C4-2B (cell line): ENCODE results near the gene NHERF1.

Source experiments
- H3K27ac ChIP-seq: fragments of 450-650 bp; 2 replicates; pipeline ENCODE4 v1.5.1; 2017
- ZFX ChIP-seq: fragments of 450-650 bp; IDR thresholded peaks from 2 replicates; pipeline ENCODE4 v1.6.1; 2017
- TF ChIP-seq, protein P1 (sequence below): fragments of 450-650 bp; conservative IDR thresholded peaks from 2 replicates; pipeline ENCODE4 v1.5.1; 2017; ENCODE audit warnings: mild to moderate bottlenecking

Gene NHERF1

DNA sequence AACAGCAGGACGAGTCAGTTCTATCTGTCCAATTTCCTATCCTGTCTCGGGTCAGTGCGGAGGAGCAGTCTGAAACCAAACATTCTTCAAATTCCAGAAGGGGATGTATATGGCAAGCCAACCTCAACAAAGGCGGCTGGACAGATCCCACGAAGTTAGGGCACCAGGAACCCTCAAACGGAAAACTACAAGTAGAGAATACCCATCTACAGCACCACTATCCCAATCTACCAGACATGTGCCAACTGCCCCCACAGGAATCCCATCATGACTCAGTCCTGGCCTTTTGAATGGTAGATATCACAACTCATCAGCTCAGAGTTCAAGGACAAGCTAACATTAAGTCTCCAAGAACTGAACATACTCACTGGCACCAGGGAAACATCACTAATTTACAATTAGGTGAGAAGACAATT, 25.5 kb downstream of the NHERF1 start:
- TF ChIP-seq ZFX, result no peak
- TF ChIP-seq, protein P1, sequence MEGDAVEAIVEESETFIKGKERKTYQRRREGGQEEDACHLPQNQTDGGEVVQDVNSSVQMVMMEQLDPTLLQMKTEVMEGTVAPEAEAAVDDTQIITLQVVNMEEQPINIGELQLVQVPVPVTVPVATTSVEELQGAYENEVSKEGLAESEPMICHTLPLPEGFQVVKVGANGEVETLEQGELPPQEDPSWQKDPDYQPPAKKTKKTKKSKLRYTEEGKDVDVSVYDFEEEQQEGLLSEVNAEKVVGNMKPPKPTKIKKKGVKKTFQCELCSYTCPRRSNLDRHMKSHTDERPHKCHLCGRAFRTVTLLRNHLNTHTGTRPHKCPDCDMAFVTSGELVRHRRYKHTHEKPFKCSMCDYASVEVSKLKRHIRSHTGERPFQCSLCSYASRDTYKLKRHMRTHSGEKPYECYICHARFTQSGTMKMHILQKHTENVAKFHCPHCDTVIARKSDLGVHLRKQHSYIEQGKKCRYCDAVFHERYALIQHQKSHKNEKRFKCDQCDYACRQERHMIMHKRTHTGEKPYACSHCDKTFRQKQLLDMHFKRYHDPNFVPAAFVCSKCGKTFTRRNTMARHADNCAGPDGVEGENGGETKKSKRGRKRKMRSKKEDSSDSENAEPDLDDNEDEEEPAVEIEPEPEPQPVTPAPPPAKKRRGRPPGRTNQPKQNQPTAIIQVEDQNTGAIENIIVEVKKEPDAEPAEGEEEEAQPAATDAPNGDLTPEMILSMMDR, result no peak
- no peak overlapping the region for H3K27ac ChIP-seq

DNA sequence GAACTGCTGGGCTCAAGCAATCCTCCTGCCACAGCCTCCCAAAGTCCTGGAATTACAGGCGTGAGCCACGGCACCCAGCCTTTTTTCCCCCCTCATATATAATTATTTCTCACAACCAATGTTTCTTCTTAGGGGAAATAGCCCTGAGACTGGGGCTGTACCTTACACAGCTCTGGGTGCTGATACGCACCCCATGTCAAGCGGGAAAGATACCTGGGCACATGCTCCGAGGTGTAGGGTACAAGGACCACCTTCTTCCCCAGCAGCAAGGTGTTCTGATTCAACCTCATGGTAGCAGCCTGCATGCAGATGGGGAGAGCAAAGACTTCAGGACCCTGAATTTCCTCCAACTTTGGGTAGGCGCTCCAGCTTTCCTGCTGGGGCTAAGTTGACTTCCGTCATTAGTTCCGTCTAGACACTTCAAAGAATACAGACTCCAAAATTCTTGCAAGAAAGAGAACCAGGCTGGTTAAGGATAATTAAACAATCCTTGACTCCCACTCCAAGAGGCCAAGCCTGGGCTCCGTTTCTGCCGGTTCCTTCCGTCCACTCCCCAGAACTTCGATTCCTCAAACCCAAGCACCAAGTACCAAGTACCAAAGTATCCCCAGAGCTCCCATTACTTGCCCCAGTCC, 27.1 kb downstream of the NHERF1 start:
- TF ChIP-seq, protein P1, result no peak
- TF ChIP-seq ZFX, result no peak
- H3K27ac ChIP-seq, result peak overlapping the region; percentile 83

DNA sequence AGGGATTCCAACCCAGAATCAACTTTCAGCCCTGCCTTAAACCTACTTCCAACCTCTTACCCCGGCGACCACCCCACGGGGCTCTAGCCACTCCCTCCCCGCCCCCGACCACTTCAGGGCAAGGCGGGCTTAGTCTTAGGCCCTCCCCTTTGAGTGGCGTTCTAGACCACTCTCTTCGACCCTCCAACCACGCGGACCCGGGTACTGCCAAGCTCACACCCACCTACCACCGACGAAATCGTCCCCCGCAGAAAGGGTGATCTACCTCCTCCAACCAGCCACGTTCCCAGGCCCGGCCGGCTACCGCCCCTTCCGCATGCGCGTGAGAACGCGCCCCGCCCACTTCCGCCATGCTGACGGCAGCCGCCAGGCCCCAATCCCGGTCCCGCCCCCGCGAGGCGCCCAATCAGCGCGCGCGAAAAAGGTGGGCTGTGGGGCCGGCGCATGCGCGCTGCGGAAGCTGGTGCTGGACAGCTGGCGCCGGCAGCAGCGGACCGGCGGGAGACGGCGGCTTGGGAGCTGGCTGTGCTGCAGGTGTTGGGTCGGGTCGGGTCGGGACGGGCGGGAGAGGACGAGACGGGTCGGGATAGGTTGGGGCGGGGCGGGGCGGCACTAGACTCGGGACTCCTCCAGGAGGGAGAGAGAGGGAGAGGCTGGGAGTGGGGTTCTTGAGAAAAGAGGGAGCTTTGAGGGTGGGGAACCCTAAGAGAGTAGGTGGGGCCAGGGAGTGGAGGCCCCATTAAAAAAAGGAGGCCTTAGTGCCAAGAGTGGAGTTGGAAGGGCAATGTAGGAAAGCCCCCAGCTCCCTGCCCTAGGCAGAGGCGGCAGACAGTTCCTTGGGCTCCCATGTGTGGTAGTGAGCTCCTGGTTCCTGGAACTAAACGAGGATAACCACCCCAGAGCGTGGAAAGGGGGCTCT, 27.9 kb downstream of the NHERF1 start, which contains the start of gene NAT9:
NAT9 (minus strand) TSS at position 302 of the 919 bp plus-strand sequence. CDS start 647 bp downstream, outside the sequence.
- H3K27ac ChIP-seq, result peak within 1 kb of the TSS; percentile 83
- no peak for TF ChIP-seq ZFX
- TF ChIP-seq, protein P1, result no peak

DNA sequence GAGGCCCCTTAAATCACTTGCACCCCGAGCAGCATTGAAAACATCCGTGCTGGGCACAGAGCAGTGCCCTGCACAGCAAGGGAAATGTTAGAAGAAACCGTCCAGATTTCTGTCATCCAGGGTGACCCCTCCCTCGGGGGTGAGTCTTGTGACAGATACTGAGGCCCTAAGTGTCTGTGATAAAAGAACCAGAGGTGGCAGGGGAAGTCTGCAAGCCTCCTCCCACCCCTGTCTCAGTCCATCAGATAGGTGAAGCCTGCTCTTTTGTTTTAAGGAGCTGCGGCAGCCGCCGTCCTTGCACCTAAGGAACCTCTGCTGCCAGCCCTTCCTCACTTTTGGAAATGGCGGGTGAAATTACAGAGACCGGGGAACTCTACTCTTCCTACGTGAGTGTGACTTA, 28.6 kb downstream of the NHERF1 start:
- no peak for TF ChIP-seq ZFX
- TF ChIP-seq, protein P1, result no peak
- peak overlapping the region; percentile 83 for H3K27ac ChIP-seq

DNA sequence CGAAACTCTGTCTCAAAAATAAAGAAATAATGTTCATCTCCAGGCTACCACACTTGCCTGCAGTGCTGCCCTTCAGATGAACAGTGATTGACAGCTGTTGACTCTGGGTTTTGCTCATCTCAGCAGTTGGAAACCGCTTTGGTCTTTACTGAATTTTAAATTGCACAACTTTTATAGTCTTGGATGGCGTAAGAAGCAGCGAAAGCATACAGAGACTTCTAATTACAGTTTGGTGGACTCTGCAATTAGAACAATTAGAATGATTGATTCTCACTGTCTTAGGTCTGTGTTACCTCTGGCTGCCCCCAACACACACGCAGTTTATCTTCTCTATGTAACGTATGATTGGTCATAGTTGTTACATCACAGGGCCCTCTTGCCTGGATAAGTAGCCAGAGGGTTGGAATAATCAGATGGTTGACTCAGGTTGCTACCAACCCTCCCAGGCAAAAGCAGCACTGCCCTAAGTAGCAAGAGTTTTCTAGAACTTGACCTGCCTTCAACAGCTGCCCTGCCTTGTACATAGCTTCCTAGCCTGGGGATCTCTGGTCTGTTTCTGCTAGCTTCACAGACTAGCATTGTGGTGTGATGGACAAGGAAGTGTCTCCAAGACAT, 29.6 kb downstream of the NHERF1 start:
- TF ChIP-seq, protein P1, result no peak
- TF ChIP-seq ZFX, result no peak
- no peak overlapping the region; the same call in 1 of the 2 replicates for H3K27ac ChIP-seq

DNA sequence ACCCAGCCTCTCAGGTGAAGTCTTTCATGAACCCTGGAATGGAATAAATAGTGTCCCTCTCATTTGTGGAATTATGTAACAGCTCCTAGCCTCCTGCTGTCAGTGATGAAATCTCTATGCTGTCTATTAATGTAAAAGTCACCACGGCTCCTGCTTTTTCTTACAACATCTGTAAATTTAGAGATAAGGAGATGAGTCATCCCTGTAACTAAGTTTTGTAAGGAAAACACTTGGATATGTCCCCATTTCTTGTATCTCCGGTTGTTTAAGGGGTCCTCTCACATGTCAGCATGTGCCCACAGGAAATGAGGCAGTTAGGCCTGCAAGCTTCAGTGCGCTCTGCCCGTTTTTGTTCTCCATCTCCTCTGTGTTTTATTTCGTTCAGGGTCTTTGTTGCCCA, 30.5 kb downstream of the NHERF1 start:
- no peak overlapping the region for H3K27ac ChIP-seq
- TF ChIP-seq, protein P1, result no peak
- no peak for TF ChIP-seq ZFX

DNA sequence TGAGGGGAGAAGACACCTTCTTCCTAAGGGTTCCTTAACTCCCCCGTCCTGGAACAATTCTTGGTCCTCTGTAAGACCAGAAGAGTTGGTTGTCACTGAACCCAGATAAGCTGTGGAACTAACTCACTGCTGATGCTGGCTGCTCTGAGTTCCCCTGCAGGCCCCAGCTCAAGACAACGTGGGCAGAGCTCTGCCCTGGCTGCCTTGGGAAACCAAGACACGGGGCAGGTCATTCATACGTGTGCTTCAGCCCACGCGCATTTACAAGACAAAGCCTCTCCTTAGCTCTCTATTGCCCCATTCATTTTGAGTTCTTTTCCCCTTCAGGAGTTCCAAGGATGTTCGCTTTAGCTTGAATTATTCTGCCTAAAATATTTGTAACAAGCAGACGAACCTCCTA, 31.1 kb downstream of the NHERF1 start:
- TF ChIP-seq, protein P1, result no peak
- TF ChIP-seq ZFX, result no peak
- no peak overlapping the region for H3K27ac ChIP-seq
